HepG2 (cell line): Measurements from ENCODE around the gene MAP3K2. TPM values are rescaled to one million over a fixed set of nuclear protein-coding genes. Genes with fewer than 3 reads are reported as not detected.

Experiments
- BCL3 ChIP-seq: sonication (generic); formaldehyde crosslinking; IDR thresholded peaks from 2 replicates; pipeline ENCODE4 v1.5.1; 2020; ENCODE audit warnings: mild to moderate bottlenecking, missing genetic modification reagents, moderate library complexity
- CENPT ChIP-seq: sonication (generic); formaldehyde crosslinking; IDR thresholded peaks from 2 replicates; pipeline ENCODE4 v1.8.0; 2022; ENCODE audit warnings: low read depth, mild to moderate bottlenecking, moderate library complexity, missing genetic modification reagents
- CREBL2 ChIP-seq: sonication (generic); formaldehyde crosslinking; IDR thresholded peaks from 2 replicates; pipeline ENCODE4 v1.8.1; 2023; ENCODE audit warnings: missing genetic modification reagents, mild to moderate bottlenecking, borderline replicate concordance
- EHMT2 ChIP-seq: fragments of 200-600 bp; sonication (generic); IDR thresholded peaks from 2 replicates; pipeline ENCODE4 v1.7.0; 2017; ENCODE audit warnings: antibody characterized with exemption, low read depth, low read length, borderline replicate concordance
- MYPOP ChIP-seq: sonication (generic); formaldehyde crosslinking; IDR thresholded peaks from 2 replicates; pipeline ENCODE4 v1.8.1; 2023; ENCODE audit warnings: mild to moderate bottlenecking, moderate library complexity, missing genetic modification reagents
- PHF21A ChIP-seq: sonication (generic); formaldehyde crosslinking; IDR thresholded peaks from 2 replicates; pipeline ENCODE4 v1.5.0; 2020; ENCODE audit warnings: mild to moderate bottlenecking, missing genetic modification reagents
- PTBP1 ChIP-seq: fragments of 200-400 bp; formaldehyde crosslinking; IDR thresholded peaks from 2 replicates; pipeline ENCODE4 v1.6.1; 2018; ENCODE audit warnings: low read length, low read depth; ENCODE audit not compliant: poor library complexity, severe bottlenecking
- ZBTB14 ChIP-seq: sonication (generic); formaldehyde crosslinking; IDR thresholded peaks from 2 replicates; pipeline ENCODE4 v1.4.0; 2020; ENCODE audit warnings: missing genetic modification reagents
- ZBTB34 ChIP-seq: sonication (generic); formaldehyde crosslinking; IDR thresholded peaks from 2 replicates; pipeline ENCODE4 v1.8.0; 2022; ENCODE audit warnings: mild to moderate bottlenecking, missing genetic modification reagents
- ZFYVE20 ChIP-seq: sonication (generic); formaldehyde crosslinking; IDR thresholded peaks from 2 replicates; pipeline ENCODE4 v1.8.0; 2023; ENCODE audit warnings: low read depth, mild to moderate bottlenecking, moderate library complexity, missing genetic modification reagents, borderline replicate concordance
- ZNF256 ChIP-seq: sonication (generic); formaldehyde crosslinking; conservative IDR thresholded peaks from 2 replicates; pipeline ENCODE4 v1.4.0; 2020; ENCODE audit warnings: missing genetic modification reagents
- ZNF296 ChIP-seq: sonication (generic); formaldehyde crosslinking; conservative IDR thresholded peaks from 2 replicates; pipeline ENCODE4 v1.5.0; 2020; ENCODE audit warnings: mild to moderate bottlenecking, missing genetic modification reagents
- ZNF33B ChIP-seq: sonication (generic); formaldehyde crosslinking; IDR thresholded peaks from 2 replicates; pipeline ENCODE4 v1.5.1; 2020; ENCODE audit warnings: mild to moderate bottlenecking, missing genetic modification reagents
- ZNF432 ChIP-seq: sonication (generic); formaldehyde crosslinking; IDR thresholded peaks from 2 replicates; pipeline ENCODE4 v1.5.0; 2020; ENCODE audit warnings: missing genetic modification reagents, mild to moderate bottlenecking, borderline replicate concordance
- ZNF468 ChIP-seq: sonication (generic); formaldehyde crosslinking; IDR thresholded peaks from 2 replicates; pipeline ENCODE4 v1.8.0; 2022; ENCODE audit warnings: mild to moderate bottlenecking, moderate library complexity, missing genetic modification reagents
- ZNF510 ChIP-seq: sonication (generic); formaldehyde crosslinking; IDR thresholded peaks from 2 replicates; pipeline ENCODE4 v1.4.0; 2020; ENCODE audit warnings: low read depth, mild to moderate bottlenecking, missing genetic modification reagents
- ZNF513 ChIP-seq: sonication (generic); formaldehyde crosslinking; conservative IDR thresholded peaks from 2 replicates; pipeline ENCODE4 v1.5.0; 2020; ENCODE audit warnings: missing genetic modification reagents
- polyA plus RNA-seq, 8 experiments: library from polyadenylated mRNA; depleted of rRNA in 3 of 8; stranded (reverse) in 7 of 8; unstranded in 1 of 8; fragments of >200 nt; fragmentation: Illumina TruSeq in 4 of 8; extraction: Trizol in 4 of 8; gene quantifications; 2 replicates each; pipeline versions ENCODE4 v1.2.1 to v1.2.3, GENCODE V29; 2011 to 2016; ENCODE audit warnings: low read depth in 4 of 8, missing spikeins in 1 of 8, mixed read lengths in 1 of 8; ENCODE audit not compliant: insufficient read depth in 1 of 8
- total RNA-seq, 5 experiments: library from RNA; depleted of rRNA; stranded (reverse); fragments of >200 nt; fragmentation: Illumina TruSeq; extraction: Trizol; gene quantifications; 2 replicates each; pipeline ENCODE4 v1.2.3, GENCODE V29; 2016; ENCODE audit warnings: low read depth in 1 of 5

Gene MAP3K2
- total and polyA plus RNA-seq, 2 of the 13 experiments (the other 11 are each of a cell fraction or from before 2014, with no cell fraction given) = 12.2 to 37.2 TPM

- peak; percentile 83; the same call in 1 of the 2 replicates for TF ChIP-seq BCL3
- TF ChIP-seq ZNF296 (CRISPR knock-in tag) = no peak
- TF ChIP-seq ZFYVE20 = peak; percentile 89; the same call in 1 of the 2 replicates
- 0 out of 2 replicates have a peak, but pooled peaks have one; percentile 58 for TF ChIP-seq ZNF432
- no peak for TF ChIP-seq EHMT2
- TF ChIP-seq CREBL2 (CRISPR knock-in tag) = peak; percentile 57; the same call in 1 of the 2 replicates
- TF ChIP-seq ZBTB14 (CRISPR knock-in tag) = peak; percentile 92
- no peak for TF ChIP-seq ZNF256 (CRISPR knock-in tag)
- TF ChIP-seq ZNF513 (CRISPR knock-in tag) = peak; percentile 55; the same call in 1 of the 2 replicates
- 0 out of 2 replicates have a peak, but pooled peaks have one; percentile 25 for TF ChIP-seq PHF21A (CRISPR knock-in tag)
- TF ChIP-seq CENPT (CRISPR knock-in tag) = peak; percentile 73; the same call in 1 of the 2 replicates
- peak; percentile 27; the same call in 1 of the 2 replicates for TF ChIP-seq ZNF33B (CRISPR knock-in tag)
- TF ChIP-seq ZNF510 (CRISPR knock-in tag) = peak; percentile 77; the same call in 1 of the 2 replicates
- TF ChIP-seq ZNF468 (CRISPR knock-in tag) = peak; percentile 29; the same call in 1 of the 2 replicates
- TF ChIP-seq PTBP1 = peak; percentile 68
- TF ChIP-seq ZBTB34 (CRISPR knock-in tag) = 0 out of 2 replicates have a peak, but pooled peaks have one; percentile 8
- peak; percentile 60; the same call in 1 of the 2 replicates for TF ChIP-seq MYPOP (CRISPR knock-in tag)
Observed at GRCh38 chr2:127387655-127388422, at the start of gene MAP3K2 (continued).
